Stomach (tissue), 9 donors: ENCODE data around the gene GULP1. TPM values are rescaled to one million over a fixed set of nuclear protein-coding genes. Genes with fewer than 3 reads are reported as not detected.

ENCODE experiments used
- DNase-seq, 2 donors: peaks; one replicate each; pipeline versions ENCODE4 v3.0.0 to v3.0.0-alpha.2; 2013 to 2019
- H3K27ac ChIP-seq, 5 donors: fragments of 200-600 bp in 4 of 5; sonication (generic) in 4 of 5; one replicate each; pipeline ENCODE4 v1.5.1; 2013 to 2019; ENCODE audit warnings: mild to moderate bottlenecking in 1 of 5, moderate library complexity in 1 of 5
- H3K27me3 ChIP-seq, 3 donors: fragments of 200-600 bp; sonication (generic); one replicate each; pipeline ENCODE4 v1.5.1; 2017 to 2019; ENCODE audit warnings: mixed run types in 1 of 3
- H3K36me3 ChIP-seq, 4 donors: fragments of 200-600 bp; sonication (generic); 1 replicate in 3 of 4; 2 replicates in 1 of 4; pipeline ENCODE4 v1.5.1; 2016 to 2019
- H3K4me1 ChIP-seq, 4 donors: fragments of 200-600 bp; sonication (generic); one replicate each; pipeline ENCODE4 v1.5.1; 2016 to 2019
- H3K4me3 ChIP-seq, 4 donors: fragments of 200-600 bp; sonication (generic) in 3 of 4; one replicate each; pipeline ENCODE4 v1.5.1; 2016 to 2019; ENCODE audit warnings: mild to moderate bottlenecking in 1 of 4
- H3K9me3 ChIP-seq, 4 donors: fragments of 200-600 bp; sonication (generic); one replicate each; pipeline ENCODE4 v1.5.1; 2016 to 2019
- CTCF ChIP-seq, 7 experiments: fragments of 450-650 bp in 4 of 7; fragments of 200-600 bp in 3 of 7; sonication (generic) in 3 of 7; IDR thresholded peaks; one replicate each; pipeline ENCODE4 v1.5.1; 2016 to 2019; ENCODE audit warnings: antibody characterized with exemption in 7 of 7, control low read depth in 2 of 7, mild to moderate bottlenecking in 1 of 7
- EP300 ChIP-seq: sonication (generic); formaldehyde crosslinking; IDR thresholded peaks from one replicate; pipeline ENCODE4 v1.6.1; 2017; ENCODE audit warnings: antibody characterized with exemption
- POLR2A ChIP-seq, 4 donors: fragments of 450-650 bp; IDR thresholded peaks; one replicate each; pipeline ENCODE4 v1.6.1; 2016; ENCODE audit warnings: antibody characterized with exemption in 4 of 4, control low read depth in 2 of 4, mild to moderate bottlenecking in 1 of 4, moderate library complexity in 1 of 4
- POLR2AphosphoS5 ChIP-seq, 3 donors: sonication (generic); formaldehyde crosslinking; IDR thresholded peaks; one replicate each; pipeline ENCODE4 v1.6.1; 2016; ENCODE audit warnings: antibody characterized with exemption in 3 of 3
- WGBS, 5 donors: extraction: QIAGEN DNeasy Blood & Tissue Kit in 3 of 5; methylation state at CpG; one replicate each; pipeline versions ENCODE4 v1.1.5 to v1.1.7; 2013 to 2018; 5-methylcytosine and 5-hydroxymethylcytosine counted together
- intact Hi-C: fragments of 100-400 bp; cut with DNase I; formaldehyde crosslinking; loops from one replicate; pipeline ENCODE4 v1.15.1; 2023; ENCODE audit warnings: low total_unique reads
- polyA plus RNA-seq, 3 donors: library from polyadenylated mRNA; stranded (reverse); fragments of 200-250 nt; gene quantifications; one replicate each; pipeline ENCODE4 v1.2.3, GENCODE V29; 2013
- total RNA-seq, 5 donors: library from RNA; depleted of rRNA; stranded (reverse); fragments of >200 nt; gene quantifications; one replicate each; pipeline versions ENCODE4 v1.1.0 to v1.2.3, GENCODE V29; 2014 to 2016
- donor health status: healthy with polysubstance abuse.
- donor health status: Bipolar disorder and iron deficiency.
- donor health status: healthy.

The GULP1 gene
- total and polyA plus RNA-seq, 8 donors, result 4.9 to 179 (median 32.8) TPM

- H3K36me3 ChIP-seq, result no peaks in the 10 kb centered on the region
- H3K4me3 ChIP-seq, result no peak overlapping the region
- TF ChIP-seq POLR2AphosphoS5 (IDR thresholded peaks at IDR 0.05) (no peak), POLR2A (IDR thresholded peaks at IDR 0.05) (no peak), EP300 (no peak), CTCF (IDR thresholded peaks at IDR 0.05) (no peak)
- H3K4me1 ChIP-seq, result peaks cover 0 to 24% (median 8%) of the 10 kb centered on the region in 4 donors
- DNase-seq, result no peak
- 41 to 59% (median 45%) methylated on average over 1 of the region's 1 CpG for WGBS, 5 donors
- no peaks in the 10 kb centered on the region for H3K9me3 ChIP-seq
- intact Hi-C loops, result no loop called here
- H3K27ac ChIP-seq, result no peak overlapping the region
- no peaks in the 10 kb centered on the region for H3K27me3 ChIP-seq
These were observed 187.1 kb downstream of the GULP1 start for GRCh38 chr2:188478724-188479123.

GRCh38 chr2:188481474-188481873 lies 189.8 kb downstream of the GULP1 start:
- intact Hi-C loops, result no loop called here
- DNase-seq, result no peak
- H3K4me3 ChIP-seq, result no peak overlapping the region
- peaks cover 0 to 23% (median 8%) of the 10 kb centered on the region in 4 donors for H3K4me1 ChIP-seq
- TF ChIP-seq CTCF (IDR thresholded peaks at IDR 0.05) (no peak), POLR2A (IDR thresholded peaks at IDR 0.05) (no peak), POLR2AphosphoS5 (IDR thresholded peaks at IDR 0.05) (no peak), EP300 (no peak)
- H3K27ac ChIP-seq, result no peak overlapping the region
- H3K9me3 ChIP-seq, result no peaks in the 10 kb centered on the region
- no peaks in the 10 kb centered on the region for H3K27me3 ChIP-seq
- H3K36me3 ChIP-seq, result no peaks in the 10 kb centered on the region
- 89 to 97% (median 94%) methylated on average over 2 of the region's 2 CpGs for WGBS, 5 donors

- TF ChIP-seq POLR2AphosphoS5 (IDR thresholded peaks at IDR 0.05) (no peak), CTCF (IDR thresholded peaks at IDR 0.05) (no peak), EP300 (no peak), POLR2A (IDR thresholded peaks at IDR 0.05) (no peak)
- Histone ChIP-seq H3K27me3 (no peaks in the 10 kb centered on the region), H3K4me1 (peaks cover 0 to 5% (median 2%) of the 10 kb centered on the region in 4 donors), H3K4me3 (no peak overlapping the region), H3K9me3 (no peaks in the 10 kb centered on the region), H3K36me3 (no peaks in the 10 kb centered on the region), H3K27ac (no peak overlapping the region)
- DNase-seq, result no peak
- intact Hi-C loops, result no loop called here
These were observed 193.8 kb downstream of the GULP1 start for GRCh38 chr2:188485496-188485895.

DNA sequence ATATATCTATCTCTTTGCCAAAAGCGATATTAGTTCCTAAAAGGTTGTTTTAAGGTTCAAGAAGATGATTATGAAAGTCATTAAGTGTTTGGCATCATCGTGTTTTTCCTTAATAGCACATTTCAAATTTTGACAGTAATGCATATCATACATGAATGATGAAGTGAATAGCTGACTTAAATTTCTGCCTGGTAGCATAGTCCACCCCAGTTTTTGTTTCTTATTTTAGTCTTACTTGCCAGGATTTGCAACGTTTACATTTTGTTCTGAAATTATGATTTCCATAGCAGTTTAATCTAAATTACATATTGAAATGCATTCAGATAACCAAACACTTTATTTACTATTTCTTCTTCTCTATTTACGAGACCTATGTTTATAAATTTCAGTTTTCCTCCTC lies 201.1 kb downstream of the GULP1 start:
- 76 to 86% (median 83%) methylated on average over 4 of the region's 4 CpGs for WGBS, 5 donors

More for the DNA sequence above, 201.1 kb downstream of the GULP1 start:
- Histone ChIP-seq H3K27ac (no peak overlapping the region), H3K36me3 (no peaks in the 10 kb centered on the region), H3K4me1 (no peaks in the 10 kb centered on the region), H3K27me3 (no peaks in the 10 kb centered on the region), H3K4me3 (no peak overlapping the region), H3K9me3 (no peaks in the 10 kb centered on the region)
- no peak for TF ChIP-seq POLR2AphosphoS5 (IDR thresholded peaks at IDR 0.05)
- TF ChIP-seq POLR2A (IDR thresholded peaks at IDR 0.05), result no peak
- no peak for TF ChIP-seq CTCF (IDR thresholded peaks at IDR 0.05)
- TF ChIP-seq EP300, result no peak
- intact Hi-C loops, result no loop called here
- no peak for DNase-seq
